Naive thymus-derived CD4-positive, alpha-beta T cell (primary cell): ENCODE measurements around the gene SORCS2. TPM values are rescaled to one million over a fixed set of nuclear protein-coding genes. Genes with fewer than 3 reads are reported as not detected.

ENCODE experiments used
- ATAC-seq: fragments of 150-1000 bp; cut with Tn5 transposase; 2 replicates; pipeline ENCODE4 v1.10.0; 2021; ENCODE audit warnings: mild to moderate bottlenecking, moderate library complexity
- CTCF ChIA-PET: fragments of 350-600 bp; sonication (Branson Sonifier 250); formaldehyde crosslinking; loops from one replicate; lab custom pipeline; 2021; ENCODE audit warnings: antibody characterized with exemption; lab: Charles Lee
- POLR2A ChIA-PET: fragments of 350-600 bp; sonication (Branson Sonifier 250); formaldehyde crosslinking; loops from one replicate; lab custom pipeline; 2021; ENCODE audit warnings: antibody characterized with exemption, inconsistent platforms; lab: Charles Lee
- DNase-seq, 9 donors: peaks; one replicate each; pipeline versions ENCODE4 v3.0.0 to v3.0.0-alpha.2; 2020 to 2022; ENCODE audit warnings: mixed read lengths in 1 of 9
- H3K27ac ChIP-seq: one replicate; pipeline ENCODE4 v1.7.0; 2013; ENCODE audit warnings: mild to moderate bottlenecking, low read depth, low read length, moderate library complexity
- H3K27me3 ChIP-seq, 2 donors: one replicate each; pipeline ENCODE4 v1.7.0; 2013; ENCODE audit warnings: low read length in 2 of 2, mild to moderate bottlenecking in 2 of 2, moderate library complexity in 2 of 2; ENCODE audit not compliant: control insufficient read depth in 2 of 2, insufficient read depth in 2 of 2
- H3K36me3 ChIP-seq, 3 experiments: 1 replicate in 2 of 3; 2 replicates in 1 of 3; pipeline ENCODE4 v1.7.0; 2013; ENCODE audit warnings: low read length in 3 of 3, mild to moderate bottlenecking in 3 of 3, moderate library complexity in 1 of 3; ENCODE audit not compliant: insufficient read depth in 3 of 3, control insufficient read depth in 2 of 3
- H3K4me1 ChIP-seq, 2 donors: one replicate each; pipeline ENCODE4 v1.7.0; 2013; ENCODE audit warnings: low read length in 2 of 2, mild to moderate bottlenecking in 2 of 2, moderate library complexity in 1 of 2; ENCODE audit not compliant: control insufficient read depth in 2 of 2, insufficient read depth in 2 of 2
- H3K4me3 ChIP-seq: 2 replicates; pipeline ENCODE4 v1.7.0; 2013; ENCODE audit warnings: mild to moderate bottlenecking, low read length
- H3K9me3 ChIP-seq, 3 experiments: 1 replicate in 2 of 3; 2 replicates in 1 of 3; pipeline ENCODE4 v1.7.0; 2013; ENCODE audit warnings: low read length in 3 of 3; ENCODE audit not compliant: control insufficient read depth in 2 of 3
- H3K27ac Mint-ChIP-seq, 9 donors: one replicate each; pipeline ENCODE4 v1.8.0; 2020 to 2022; ENCODE audit warnings: mixed read lengths in 9 of 9, mild to moderate bottlenecking in 8 of 9, moderate library complexity in 5 of 9, inconsistent platforms in 2 of 9
- H3K27me3 Mint-ChIP-seq, 5 donors: one replicate each; pipeline ENCODE4 v1.8.0; 2021 to 2022; ENCODE audit warnings: mixed read lengths in 5 of 5, mild to moderate bottlenecking in 1 of 5
- H3K36me3 Mint-ChIP-seq, 5 donors: one replicate each; pipeline ENCODE4 v1.8.0; 2020 to 2022; ENCODE audit warnings: mixed read lengths in 5 of 5, mild to moderate bottlenecking in 3 of 5, inconsistent platforms in 1 of 5
- H3K4me1 Mint-ChIP-seq, 7 donors: one replicate each; pipeline ENCODE4 v1.8.0; 2020 to 2022; ENCODE audit warnings: mixed read lengths in 7 of 7, mild to moderate bottlenecking in 3 of 7, inconsistent platforms in 1 of 7
- H3K4me3 Mint-ChIP-seq, 10 donors: one replicate each; pipeline ENCODE4 v1.8.0; 2020 to 2022; ENCODE audit warnings: mild to moderate bottlenecking in 10 of 10, mixed read lengths in 10 of 10, moderate library complexity in 6 of 10, inconsistent platforms in 2 of 10
- H3K9me3 Mint-ChIP-seq, 11 donors: one replicate each; pipeline ENCODE4 v1.8.0; 2020 to 2022; ENCODE audit warnings: mixed read lengths in 11 of 11, mild to moderate bottlenecking in 4 of 11, inconsistent platforms in 1 of 11, moderate library complexity in 1 of 11
- intact Hi-C, 2 donors: fragments of 100-400 bp; cut with micrococcal nuclease; formaldehyde crosslinking; loops; one replicate each; pipeline ENCODE4 v1.15.1; 2023
- polyA plus RNA-seq, 2 donors: library from polyadenylated mRNA; unstranded; fragments of 300-500 nt; fragmentation: Illumina TruSeq; gene quantifications; one replicate each; pipeline ENCODE4 v1.2.3, GENCODE V29; 2021
- total RNA-seq, 6 experiments: library from RNA in 5 of 6; stranded (reverse) in 5 of 6; gene quantifications; 1 replicate in 5 of 6; 2 replicates in 1 of 6; pipeline ENCODE4 v1.2.3 and lab custom pipeline; 2021 to 2026

SORCS2 gene
- total and polyA plus RNA-seq, 7 experiments from 2014 or later, result 0.10 TPM; not detected in 6

GRCh38 chr4:7187691-7188090 is 4.6 kb upstream of the SORCS2 start:
- Histone ChIP-seq H3K4me1 (no peaks in the 10 kb centered on the region), H3K4me3 (no peak overlapping the region), H3K9me3 (no peaks in the 10 kb centered on the region), H3K27ac (no peak overlapping the region), H3K36me3 (no peaks in the 10 kb centered on the region), H3K27me3 (peaks cover 0 to 3% of the 10 kb centered on the region in 2 donors)
- ChIA-PET POLR2A (no interaction called here), CTCF (no interaction called here)
- intact Hi-C loops, result no loop called here
- peaks cover 0 to 6% (median 3%) of the 10 kb centered on the region in 11 donors for H3K9me3 Mint-ChIP-seq
- DNase-seq, result no peak
- peaks cover 30 to 46% (median 36%) of the 10 kb centered on the region in 5 donors for H3K27me3 Mint-ChIP-seq
- peaks cover 0 to 9% (median 0%) of the 10 kb centered on the region in 7 donors for H3K4me1 Mint-ChIP-seq
- H3K4me3 Mint-ChIP-seq, result no peak overlapping the region
- no peak for ATAC-seq
- no peaks in the 10 kb centered on the region for H3K36me3 Mint-ChIP-seq
- no peak overlapping the region for H3K27ac Mint-ChIP-seq

DNA sequence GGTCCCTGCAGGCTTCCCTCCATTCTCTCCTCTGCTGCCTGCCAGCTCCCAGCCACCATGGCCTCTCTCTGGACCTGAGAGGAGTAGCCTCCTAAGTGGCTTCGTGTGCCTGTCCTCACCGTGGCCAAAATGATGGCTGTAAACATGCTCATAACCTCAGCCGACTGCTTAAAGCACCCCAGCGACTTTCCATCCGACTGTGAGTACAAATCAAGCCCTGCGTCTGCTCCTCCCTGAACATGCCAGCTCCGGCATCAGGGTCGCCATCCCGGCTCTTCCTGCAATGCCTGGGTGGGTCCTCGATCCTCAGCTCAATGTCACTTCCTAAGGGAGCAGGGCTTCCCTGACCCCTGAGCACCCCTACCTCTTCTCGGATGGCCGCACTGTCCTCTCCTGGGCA is 3.3 kb upstream of the SORCS2 start:
- Mint-ChIP-seq H3K27me3 (peaks cover 30 to 46% (median 33%) of the 10 kb centered on the region in 5 donors), H3K36me3 (no peaks in the 10 kb centered on the region), H3K27ac (no peak overlapping the region), H3K4me1 (peaks cover 0 to 9% (median 0%) of the 10 kb centered on the region in 7 donors), H3K9me3 (peaks cover 0 to 5% (median 0%) of the 10 kb centered on the region in 11 donors), H3K4me3 (no peak overlapping the region)
- no peaks in the 10 kb centered on the region for H3K4me1 ChIP-seq
- no peak overlapping the region for H3K27ac ChIP-seq
- H3K4me3 ChIP-seq, result no peak overlapping the region
- intact Hi-C loops, result no loop called here
- H3K36me3 ChIP-seq, result no peaks in the 10 kb centered on the region
- DNase-seq (no peak), ATAC-seq (no peak)
- POLR2A ChIA-PET, result no interaction called here
- H3K9me3 ChIP-seq, result no peaks in the 10 kb centered on the region
- H3K27me3 ChIP-seq, result peaks cover 0 to 5% of the 10 kb centered on the region in 2 donors
- CTCF ChIA-PET, result no interaction called here

- H3K4me1 Mint-ChIP-seq, result peaks cover 0 to 9% (median 0%) of the 10 kb centered on the region in 7 donors
- no peak overlapping the region for H3K27ac Mint-ChIP-seq
- no peaks in the 10 kb centered on the region for H3K4me1 ChIP-seq
- H3K27me3 Mint-ChIP-seq, result peaks cover 30 to 52% (median 39%) of the 10 kb centered on the region in 5 donors
- intact Hi-C loops, result loop anchor here in 1 of 2 donors (2.0 to 5.0 kb wide), 2 partner anchors 529 to 798 kb away; no protein-coding TSS in a partner anchor
- no peaks in the 10 kb centered on the region for H3K36me3 Mint-ChIP-seq
- DNase-seq (no peak), ATAC-seq (no peak)
- H3K4me3 Mint-ChIP-seq, result no peak overlapping the region
- ChIA-PET POLR2A (no interaction called here), CTCF (no interaction called here)
- peaks cover 0 to 6% of the 10 kb centered on the region in 2 donors for H3K27me3 ChIP-seq
- no peak overlapping the region for H3K27ac ChIP-seq
- H3K4me3 ChIP-seq, result no peak overlapping the region
- no peaks in the 10 kb centered on the region for H3K9me3 ChIP-seq
- no peaks in the 10 kb centered on the region for H3K36me3 ChIP-seq
- H3K9me3 Mint-ChIP-seq, result peaks cover 0 to 5% (median 0%) of the 10 kb centered on the region in 11 donors
Measured at GRCh38 chr4:7189475-7190277, 2.7 kb upstream of the SORCS2 start.

- H3K36me3 ChIP-seq, result no peaks in the 10 kb centered on the region
- no peak overlapping the region for H3K27ac ChIP-seq
- H3K4me1 ChIP-seq, result no peaks in the 10 kb centered on the region
- CTCF ChIA-PET, result interaction anchor here (0.7 kb wide), 1 partner anchor 859 kb away, joined by 3 read pairs; no protein-coding TSS in a partner anchor
- no peak overlapping the region for H3K4me3 ChIP-seq
- no peak overlapping the region for H3K4me3 Mint-ChIP-seq
- POLR2A ChIA-PET, result no interaction called here
- H3K9me3 Mint-ChIP-seq, result peaks cover 0 to 5% (median 0%) of the 10 kb centered on the region in 11 donors
- H3K27me3 ChIP-seq, result peaks cover 0 to 6% of the 10 kb centered on the region in 2 donors
- no peaks in the 10 kb centered on the region for H3K9me3 ChIP-seq
- no peak overlapping the region for H3K27ac Mint-ChIP-seq
- DNase-seq, result no peak
- H3K4me1 Mint-ChIP-seq, result peaks cover 0 to 9% (median 0%) of the 10 kb centered on the region in 7 donors
- H3K27me3 Mint-ChIP-seq, result peaks cover 30 to 57% (median 44%) of the 10 kb centered on the region in 5 donors
- intact Hi-C loops, result loop anchor here in 1 of 2 donors (2.0 to 5.0 kb wide), 2 partner anchors 529 to 797 kb away; no protein-coding TSS in a partner anchor
- ATAC-seq, result no peak
- no peaks in the 10 kb centered on the region for H3K36me3 Mint-ChIP-seq
Measured at GRCh38 chr4:7190278-7190594, 2.1 kb upstream of the SORCS2 start.

DNA sequence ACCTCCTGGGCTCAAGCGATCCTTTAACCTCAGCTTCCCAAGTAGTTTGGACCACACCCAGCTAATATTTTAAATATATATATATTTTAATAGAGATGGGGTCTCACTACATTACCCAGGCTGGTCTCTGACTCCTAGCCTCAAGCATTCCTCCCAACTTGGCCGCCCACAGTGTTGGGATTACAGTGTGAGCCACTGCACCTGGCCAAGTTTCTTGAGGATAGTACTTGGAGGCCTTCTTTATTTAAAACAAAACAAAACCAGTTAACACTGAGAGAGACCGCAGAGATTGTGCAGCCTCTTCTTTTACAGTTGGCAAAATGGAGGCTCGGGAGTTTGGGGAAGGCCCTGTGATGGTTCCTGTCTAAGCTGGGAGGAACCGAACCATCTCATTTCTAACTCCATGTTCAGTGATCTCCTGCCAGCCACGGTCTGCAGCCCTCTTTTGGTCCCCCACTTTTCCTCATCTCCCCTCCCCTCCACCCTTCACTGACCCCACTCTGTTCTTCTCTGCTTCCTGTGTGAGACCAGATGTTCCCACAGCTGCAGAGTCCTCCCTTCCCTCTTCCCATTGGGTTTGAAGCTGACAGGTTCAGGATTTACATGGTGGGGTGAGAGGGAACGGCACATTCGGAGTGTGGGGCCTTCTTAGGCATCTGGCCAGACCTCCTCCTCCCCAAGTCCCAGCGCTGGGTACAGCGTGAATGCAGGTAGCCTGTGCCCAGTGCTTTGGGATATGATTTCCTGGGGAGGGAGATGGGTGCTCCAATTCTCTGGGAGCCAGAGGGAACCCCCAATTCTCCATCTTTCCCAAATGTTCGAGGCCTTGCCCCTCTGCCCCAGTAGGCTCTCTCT is 1.4 kb upstream of the SORCS2 start:
- no peak for ATAC-seq
- H3K4me3 Mint-ChIP-seq, result peak overlapping the region in 2 of 10 donors; percentile 3 to 31
- intact Hi-C loops, result loop anchor here in 1 of 2 donors (2.0 to 5.0 kb wide), 2 partner anchors 528 to 796 kb away; no protein-coding TSS in a partner anchor
- Histone ChIP-seq H3K4me3 (no peak overlapping the region), H3K9me3 (no peaks in the 10 kb centered on the region), H3K27ac (no peak overlapping the region), H3K4me1 (no peaks in the 10 kb centered on the region), H3K36me3 (no peaks in the 10 kb centered on the region), H3K27me3 (peaks cover 0 to 6% of the 10 kb centered on the region in 2 donors)
- no peaks in the 10 kb centered on the region for H3K36me3 Mint-ChIP-seq
- H3K27me3 Mint-ChIP-seq, result peaks cover 32 to 64% (median 45%) of the 10 kb centered on the region in 5 donors
- POLR2A ChIA-PET, result no interaction called here
- no peak overlapping the region for H3K27ac Mint-ChIP-seq
- peaks cover 0 to 9% (median 0%) of the 10 kb centered on the region in 7 donors for H3K4me1 Mint-ChIP-seq
- DNase-seq, result no peak
- peaks cover 0 to 5% (median 0%) of the 10 kb centered on the region in 11 donors for H3K9me3 Mint-ChIP-seq
- CTCF ChIA-PET, result interaction anchor here (0.7 kb wide), 1 partner anchor 858 kb away, joined by 3 read pairs; no protein-coding TSS in a partner anchor

DNA sequence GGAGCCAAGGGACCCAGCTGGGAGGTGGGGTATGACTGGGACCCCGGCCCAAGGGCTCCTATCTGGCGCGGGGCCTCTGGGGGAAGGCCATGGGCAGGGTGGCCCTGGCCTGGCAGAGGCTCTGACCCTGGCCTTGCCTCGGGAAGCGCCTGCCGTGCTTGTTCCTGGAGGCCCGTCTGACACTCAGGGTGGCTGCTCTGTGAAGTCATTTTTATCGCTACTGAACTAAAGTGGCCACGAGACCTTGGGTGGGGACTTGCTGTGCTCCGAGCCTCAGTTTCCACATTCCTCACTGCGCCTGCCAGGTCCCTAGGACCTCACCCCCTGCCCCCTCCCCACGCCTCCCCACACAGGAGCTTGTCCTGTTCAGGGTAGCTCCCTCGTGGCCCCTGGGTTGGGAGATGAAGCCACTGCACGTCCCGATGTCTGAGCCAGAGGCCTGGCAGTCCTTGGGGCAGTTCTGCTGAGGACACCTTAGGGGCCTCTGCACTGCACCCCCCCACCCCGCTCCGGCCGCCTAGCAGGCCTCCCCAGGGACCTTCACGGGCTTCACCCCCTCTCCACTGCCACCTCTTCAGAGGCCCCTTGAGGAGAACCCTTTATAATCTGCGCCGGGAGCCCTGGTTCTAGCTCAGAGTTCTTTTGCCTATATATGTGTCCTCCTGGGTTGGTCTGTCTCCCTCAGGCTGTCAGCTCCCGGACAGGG is 639 bp upstream of the SORCS2 start:
- CTCF ChIA-PET, result interaction anchor here (0.9 kb wide), 1 partner anchor 609 kb away, joined by 3 read pairs; no protein-coding TSS in a partner anchor
- H3K36me3 Mint-ChIP-seq, result no peaks in the 10 kb centered on the region
- no peak for ATAC-seq
- intact Hi-C loops, result loop anchor here in 1 of 2 donors (2.0 to 5.0 kb wide), 3 partner anchors 527 to 796 kb away; no protein-coding TSS in a partner anchor
- Histone ChIP-seq H3K36me3 (no peaks in the 10 kb centered on the region), H3K9me3 (no peaks in the 10 kb centered on the region), H3K27ac (no peak overlapping the region), H3K4me3 (no peak overlapping the region), H3K4me1 (no peaks in the 10 kb centered on the region), H3K27me3 (peaks cover 0 to 6% of the 10 kb centered on the region in 2 donors)
- peaks cover 36 to 71% (median 53%) of the 10 kb centered on the region in 5 donors for H3K27me3 Mint-ChIP-seq
- H3K4me1 Mint-ChIP-seq, result peaks cover 0 to 9% (median 0%) of the 10 kb centered on the region in 7 donors
- POLR2A ChIA-PET, result no interaction called here
- H3K9me3 Mint-ChIP-seq, result peaks cover 0 to 3% (median 0%) of the 10 kb centered on the region in 11 donors
- no peak overlapping the region for H3K27ac Mint-ChIP-seq
- H3K4me3 Mint-ChIP-seq, result peak overlapping the region in 8 of 10 donors; percentile 43 to 76 (median 56)
- DNase-seq, result no peak
